ENCODE results near the gene PTHLH. TPM values are rescaled to one million over a fixed set of nuclear protein-coding genes. Genes with fewer than 3 reads are reported as not detected.

PTHLH gene
- not detected for total RNA-seq
- long read RNA-seq = 0 reads

DNA sequence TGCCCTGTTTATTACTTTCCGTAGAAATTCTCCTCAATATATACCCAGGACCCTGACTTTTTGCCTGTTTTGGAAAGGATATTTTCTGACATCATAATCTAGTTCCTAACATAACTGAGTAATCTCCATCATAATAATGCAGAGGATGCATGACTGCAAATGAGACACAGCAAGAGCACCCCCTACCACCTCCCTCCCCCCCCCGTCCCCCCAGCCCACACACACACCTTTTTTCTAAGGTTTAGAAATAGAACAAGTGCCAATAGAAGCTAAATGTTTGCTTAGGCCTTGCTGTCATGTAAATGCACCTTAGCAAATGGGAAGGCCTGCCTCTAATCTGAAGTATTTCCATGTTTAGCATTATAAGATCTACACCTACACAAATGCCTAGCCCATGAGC, at the start of gene PTHLH:
PTHLH (minus strand) TSS at position 13 of the 400 bp plus-strand sequence. CDS start 3,239 bp downstream, outside the sequence.
- intact Hi-C loops (cut with DNase I) = no loop called here
- no peak for ATAC-seq (ENCODE audit: poor library complexity)
- DNase-seq = no peak

DNA sequence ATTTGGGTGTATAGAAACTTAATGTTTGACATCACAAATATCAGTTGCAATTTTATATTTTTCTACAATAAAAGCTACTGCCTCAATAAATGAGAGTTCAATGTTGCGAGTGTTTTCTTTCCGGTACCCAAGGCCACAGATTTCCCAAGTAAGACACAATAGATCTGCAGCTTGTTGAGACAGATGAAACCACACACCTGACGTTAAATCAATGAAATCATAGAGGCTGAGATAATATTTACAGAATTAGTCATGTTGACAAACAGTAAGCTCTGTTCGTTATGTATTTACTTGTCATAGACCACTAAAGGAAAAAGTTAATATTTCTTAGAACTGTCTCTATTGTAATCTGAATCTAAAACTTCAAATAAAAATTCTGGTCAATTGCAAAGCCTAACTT, 49.2 kb upstream of the PTHLH start:
- intact Hi-C loops (cut with DNase I) = no loop called here
- no peak for DNase-seq
- no peak for ATAC-seq (ENCODE audit: poor library complexity)

DNA sequence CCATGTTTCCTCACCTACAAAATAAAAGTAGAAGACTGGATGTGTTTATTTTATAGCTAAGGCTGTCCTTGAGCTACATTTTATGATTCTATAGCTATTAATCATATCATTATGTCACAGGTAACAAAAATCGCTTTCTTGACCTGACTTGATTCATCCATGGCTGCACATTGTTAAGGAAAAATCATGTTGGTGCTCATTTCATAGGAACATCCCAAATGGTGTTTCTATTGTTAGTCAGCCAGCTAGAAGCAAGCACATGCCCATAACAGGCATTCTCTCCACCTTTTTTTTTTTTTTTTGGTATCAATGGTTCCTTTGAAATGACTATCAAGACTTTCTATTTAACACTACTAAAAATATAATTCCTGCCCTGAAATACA, 45.3 kb upstream of the PTHLH start:
- intact Hi-C loops (cut with DNase I) = no loop called here
- DNase-seq = no peak
- no peak for ATAC-seq (ENCODE audit: poor library complexity)

DNA sequence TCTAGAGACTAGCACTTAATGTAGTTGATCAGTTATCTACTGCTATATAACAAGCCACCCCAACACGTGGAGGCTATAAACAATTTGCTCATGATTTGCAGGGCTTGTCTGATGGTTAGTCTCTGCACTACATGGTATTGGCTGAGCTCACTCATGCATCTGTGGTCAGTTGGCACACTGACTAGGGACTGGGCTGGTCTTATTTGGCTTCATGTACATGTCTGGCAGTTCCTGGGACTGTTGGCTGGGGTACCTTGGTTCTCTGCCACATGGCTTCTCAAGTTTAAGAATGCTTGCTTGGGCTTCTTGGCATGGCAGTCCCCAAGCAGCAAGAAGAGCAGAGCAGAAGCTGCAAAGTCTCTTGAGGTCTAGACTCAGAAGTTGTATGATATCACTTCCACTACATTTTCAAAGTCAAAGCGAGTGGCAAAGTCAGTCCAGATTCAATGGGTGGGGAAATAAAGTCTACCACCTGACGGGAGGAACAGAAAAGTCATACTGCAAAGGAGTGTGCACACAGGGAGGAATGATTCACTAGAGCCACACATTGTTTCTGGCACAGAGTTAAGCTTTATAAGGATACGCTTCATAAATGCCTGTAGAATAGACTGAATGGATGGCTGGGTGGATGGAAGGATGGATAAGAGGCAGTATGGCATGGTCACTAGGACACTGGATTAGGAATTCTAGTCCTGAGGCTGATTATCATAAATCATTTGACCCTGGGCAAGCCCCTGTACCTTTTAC, 44.8 kb upstream of the PTHLH start:
- ATAC-seq (ENCODE audit: poor library complexity) (no peak), DNase-seq (no peak)
- intact Hi-C loops (cut with DNase I) = no loop called here

DNA sequence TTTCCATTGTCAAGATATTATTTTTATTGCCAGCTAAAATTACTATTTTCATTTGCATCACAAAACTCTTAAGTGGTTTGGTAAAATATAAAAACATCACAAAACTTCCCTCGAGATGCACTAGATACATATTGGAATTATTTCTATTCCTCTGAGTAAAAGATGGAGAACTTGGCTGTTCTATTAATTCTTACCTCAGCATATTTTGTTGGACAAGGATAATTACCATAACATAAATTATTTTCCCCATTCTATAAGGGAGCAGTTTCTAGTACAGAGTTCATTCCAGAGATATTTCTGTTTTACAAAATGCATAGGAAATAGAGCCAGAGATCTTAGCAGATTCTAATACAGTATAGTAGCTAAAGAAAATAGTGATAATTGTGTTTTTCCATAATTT, 42.6 kb upstream of the PTHLH start:
- intact Hi-C loops (cut with DNase I) = no loop called here
- DNase-seq = no peak
- no peak for ATAC-seq (ENCODE audit: poor library complexity)

DNA sequence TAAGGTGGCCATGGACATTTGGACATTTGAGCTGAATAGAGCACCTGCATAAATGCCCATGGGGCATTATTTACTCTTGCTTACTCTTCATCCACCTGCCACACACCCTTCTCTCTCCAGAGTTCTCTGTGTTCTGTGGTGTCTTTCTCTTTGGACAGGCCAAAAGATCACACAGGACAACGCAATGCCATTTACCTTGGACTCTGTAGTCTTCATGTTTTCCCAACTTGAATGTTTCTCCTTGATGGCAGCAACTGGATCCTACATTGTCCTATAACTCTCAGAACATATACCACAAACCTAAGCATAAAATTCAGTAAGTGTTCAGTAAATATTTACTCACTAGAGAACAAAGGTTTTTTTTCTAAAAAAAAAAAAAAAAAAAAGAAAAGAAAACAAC, 41.7 kb upstream of the PTHLH start:
- DNase-seq (no peak), ATAC-seq (ENCODE audit: poor library complexity) (no peak)
- intact Hi-C loops (cut with DNase I) = no loop called here

DNA sequence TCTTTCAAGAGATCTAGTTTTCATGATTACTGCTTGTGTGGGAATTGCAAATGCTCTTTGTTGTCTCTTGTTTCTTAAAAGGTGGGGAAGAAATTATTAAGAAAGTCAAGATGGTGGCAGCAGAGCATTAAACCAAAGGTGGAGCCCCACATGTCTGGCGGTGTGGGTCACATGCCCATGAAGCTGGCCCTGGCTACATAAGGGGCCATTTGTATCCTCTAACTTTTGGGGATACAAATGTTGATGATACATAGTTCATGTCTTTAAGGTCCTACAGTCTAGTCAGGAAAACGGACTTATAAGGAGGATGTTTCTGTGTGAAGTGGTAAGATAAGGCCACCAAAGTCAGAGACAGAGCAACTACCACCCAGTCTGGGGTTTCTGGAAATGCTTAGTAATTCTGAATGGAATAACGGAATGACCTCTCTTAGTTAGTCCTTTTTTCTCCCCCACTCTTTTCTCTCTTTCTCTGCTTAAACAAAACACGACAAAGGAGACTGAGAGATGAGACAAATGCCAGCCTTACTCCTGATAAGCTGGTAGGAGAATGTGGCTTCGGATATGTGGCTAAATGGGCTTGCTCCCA, 39.9 kb upstream of the PTHLH start:
- no peak for DNase-seq
- ATAC-seq (ENCODE audit: poor library complexity) = no peak
- intact Hi-C loops (cut with DNase I) = no loop called here

DNA sequence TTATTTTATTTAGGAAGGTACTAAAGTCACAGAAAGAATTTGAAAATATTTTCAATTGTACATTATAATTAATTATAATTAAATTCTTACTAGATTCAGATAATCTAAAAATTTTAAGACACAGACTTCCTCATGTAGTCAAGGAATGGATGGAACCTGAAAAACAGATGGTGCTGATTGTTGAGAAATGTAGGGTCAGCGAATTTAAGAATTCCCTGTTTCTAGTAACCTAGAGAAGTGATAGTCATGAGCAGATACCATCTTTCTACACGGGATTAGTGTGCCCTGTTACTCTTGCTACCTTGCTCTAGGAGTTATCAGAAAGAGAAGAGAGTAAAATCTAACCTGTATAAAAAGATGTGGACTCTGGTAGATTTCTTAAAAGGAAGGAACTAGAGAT, 37.5 kb upstream of the PTHLH start:
- intact Hi-C loops (cut with DNase I) = no loop called here
- DNase-seq (no peak), ATAC-seq (ENCODE audit: poor library complexity) (no peak)

DNA sequence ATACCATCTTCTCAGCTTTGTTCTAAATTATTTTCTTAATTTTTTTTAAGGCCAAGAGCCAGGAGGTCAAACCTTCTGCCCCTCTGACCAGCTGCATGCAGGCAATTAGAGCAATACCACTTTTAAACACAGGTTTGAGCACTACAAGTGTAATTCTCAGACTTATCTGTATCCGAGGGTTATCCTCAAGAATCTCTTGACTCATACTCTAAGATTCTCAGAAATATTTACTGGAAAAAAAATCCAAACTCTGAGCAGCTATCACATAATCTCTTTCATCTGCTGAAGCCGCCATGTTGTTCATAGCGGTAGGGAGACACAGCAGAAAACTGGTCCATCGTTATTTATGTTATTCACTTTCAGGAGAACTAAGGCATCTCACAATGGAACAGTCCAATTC, 27.4 kb upstream of the PTHLH start:
- ATAC-seq (ENCODE audit: poor library complexity) = no peak
- no peak for DNase-seq
- intact Hi-C loops (cut with DNase I) = no loop called here

DNA sequence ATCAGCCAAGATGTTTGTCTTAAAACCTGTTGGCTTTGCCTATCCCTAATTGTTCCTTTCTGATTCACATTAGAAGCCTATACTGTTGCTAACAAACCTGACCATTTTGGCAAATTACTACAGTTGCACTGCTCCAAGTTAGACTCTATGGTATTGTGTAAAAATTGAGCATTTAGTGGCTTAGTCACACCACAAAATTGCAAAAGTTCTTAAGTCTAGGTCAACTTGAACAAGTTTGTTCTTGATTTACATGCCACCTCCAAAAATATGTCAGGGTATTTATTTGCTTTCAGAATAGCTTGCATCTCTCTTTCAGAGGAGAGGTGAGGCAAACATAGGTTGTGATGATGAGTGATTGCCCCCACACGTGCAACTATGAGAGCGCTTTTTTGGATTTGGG, 27.0 kb upstream of the PTHLH start:
- intact Hi-C loops (cut with DNase I) = no loop called here
- no peak for ATAC-seq (ENCODE audit: poor library complexity)

DNA sequence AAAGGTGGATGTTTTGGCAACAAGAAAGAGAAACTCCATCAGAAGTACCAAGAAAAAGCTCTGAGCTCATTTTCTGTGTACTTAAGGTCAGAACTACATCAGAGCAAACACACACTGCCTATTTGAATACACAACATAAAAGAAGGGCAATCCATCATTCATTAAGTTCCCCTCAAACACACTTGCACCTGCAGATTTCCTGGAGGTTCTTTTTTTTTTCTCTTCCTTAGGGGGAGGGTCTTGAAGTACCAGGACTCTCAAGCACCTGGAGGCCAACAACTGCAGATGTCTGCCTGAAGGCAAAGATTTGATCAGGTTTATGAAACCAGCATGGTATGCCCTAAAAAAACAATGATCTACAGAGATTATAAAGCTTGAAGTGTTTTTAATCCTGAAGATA, 26.1 kb upstream of the PTHLH start:
- DNase-seq (no peak), ATAC-seq (ENCODE audit: poor library complexity) (no peak)
- intact Hi-C loops (cut with DNase I) = no loop called here

More for the DNA sequence above, 27.0 kb upstream of the PTHLH start:
- DNase-seq = no peak

DNA sequence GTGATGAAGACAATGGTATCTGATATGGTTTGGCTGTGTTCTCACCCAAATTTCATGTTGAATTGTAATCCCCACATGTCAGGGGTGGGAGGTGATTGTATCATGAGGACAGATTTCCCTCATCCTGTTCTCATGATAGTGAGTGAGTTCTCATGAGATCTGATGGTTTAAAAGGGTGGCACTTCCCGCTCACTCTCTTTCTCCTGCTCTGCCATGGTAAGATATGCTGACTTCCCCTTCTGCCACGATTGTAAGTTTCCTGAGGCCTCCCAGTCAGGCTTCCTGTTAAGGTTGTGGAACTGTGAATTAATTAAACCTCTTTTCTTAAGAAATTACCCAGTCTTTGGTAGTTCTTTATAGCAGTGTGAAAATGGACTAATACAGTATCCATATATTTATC, 25.6 kb upstream of the PTHLH start:
- DNase-seq = no peak
- intact Hi-C loops (cut with DNase I) = no loop called here
- no peak for ATAC-seq (ENCODE audit: poor library complexity)

DNA sequence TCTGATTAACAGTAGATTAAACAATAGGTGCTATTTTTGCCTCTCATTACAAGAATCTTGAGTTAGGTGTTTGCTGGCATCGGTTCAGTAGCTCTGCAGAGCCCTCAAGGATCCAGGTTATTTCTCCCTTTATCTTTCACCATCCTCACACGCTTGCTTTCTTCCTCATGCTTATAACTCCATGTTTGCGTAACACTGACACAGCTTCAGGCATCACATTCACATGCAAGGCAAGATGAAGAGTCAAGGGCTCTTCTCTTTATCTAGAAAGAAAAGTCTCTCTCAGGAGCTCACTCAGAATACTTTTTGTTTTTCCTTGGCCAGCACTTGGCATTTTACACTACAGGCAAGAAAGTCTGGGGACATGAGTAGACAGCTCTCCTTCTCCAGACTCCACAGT, 24.2 kb upstream of the PTHLH start:
- ATAC-seq (ENCODE audit: poor library complexity) (no peak), DNase-seq (no peak)
- intact Hi-C loops (cut with DNase I) = no loop called here

DNA sequence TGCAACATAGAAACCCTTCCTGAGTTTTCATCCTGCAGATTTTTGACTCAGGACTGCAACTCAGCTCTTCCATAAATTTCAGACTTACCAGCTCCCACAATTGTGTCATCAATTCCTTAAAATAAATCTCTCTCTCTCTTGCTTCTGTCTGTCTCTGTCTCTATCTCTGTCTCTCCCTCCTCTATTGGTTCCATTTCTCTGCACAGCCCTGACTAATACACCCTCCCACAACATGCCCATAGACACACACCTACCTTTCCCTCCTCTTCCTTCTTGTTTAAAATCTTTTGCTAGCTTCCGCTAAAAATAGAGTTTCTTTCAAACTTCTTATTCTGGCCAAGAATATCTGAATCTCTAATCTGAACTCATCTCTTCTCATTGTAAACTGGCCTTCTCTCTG, 22.9 kb upstream of the PTHLH start:
- intact Hi-C loops (cut with DNase I) = no loop called here
- no peak for DNase-seq
- ATAC-seq (ENCODE audit: poor library complexity) = no peak

DNA sequence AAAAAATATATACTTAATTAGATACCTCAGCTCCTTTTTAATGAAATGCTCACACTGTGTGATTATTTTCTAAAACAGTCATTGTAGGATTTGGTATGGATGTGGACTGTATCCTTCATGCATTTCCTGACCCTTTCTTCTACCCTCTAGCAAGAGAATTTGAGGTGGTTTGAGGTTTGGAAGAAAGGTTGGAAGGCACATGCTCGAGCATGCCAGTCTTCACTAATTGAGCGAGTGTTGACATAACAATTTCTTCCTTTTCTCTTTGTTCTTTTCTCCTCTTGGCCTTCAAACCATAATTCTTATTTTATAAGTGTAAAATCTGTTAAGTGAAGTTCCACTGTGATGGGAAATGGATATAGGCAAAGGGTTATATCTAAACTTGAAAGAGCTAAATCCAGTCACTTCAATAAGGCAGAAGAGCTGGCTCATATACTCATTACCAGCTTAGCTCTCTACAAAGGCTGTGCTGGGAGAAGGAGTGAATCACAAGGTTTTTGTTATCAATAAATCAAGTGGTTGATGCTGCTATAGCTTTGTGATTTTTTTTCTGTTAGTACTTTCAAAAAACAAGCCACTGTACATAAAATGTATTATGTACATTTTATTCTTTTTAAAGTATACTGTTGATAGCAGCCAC, 16.2 kb upstream of the PTHLH start:
- DNase-seq (no peak), ATAC-seq (ENCODE audit: poor library complexity) (no peak)
- intact Hi-C loops (cut with DNase I) = no loop called here

DNA sequence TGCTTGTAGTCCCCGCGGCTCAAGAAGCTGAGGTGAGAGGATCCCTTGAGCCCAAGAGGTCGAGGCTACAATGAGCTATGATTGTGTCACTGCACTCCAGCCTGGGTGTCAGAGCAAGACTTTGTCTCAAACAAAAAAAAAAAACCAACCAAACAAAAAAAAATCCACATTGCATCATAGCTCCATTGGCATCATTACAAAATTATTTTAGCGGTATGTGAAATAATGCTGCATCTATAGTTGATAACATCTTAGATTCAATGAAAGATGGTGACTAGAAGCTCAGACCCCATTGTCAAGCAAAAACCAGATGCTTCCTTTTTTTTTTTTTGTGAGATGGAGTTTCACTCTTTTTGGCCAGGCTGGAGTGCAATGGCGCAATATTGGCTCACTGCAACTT, 14.8 kb upstream of the PTHLH start:
- intact Hi-C loops (cut with DNase I) = no loop called here
- DNase-seq (no peak), ATAC-seq (ENCODE audit: poor library complexity) (no peak)

DNA sequence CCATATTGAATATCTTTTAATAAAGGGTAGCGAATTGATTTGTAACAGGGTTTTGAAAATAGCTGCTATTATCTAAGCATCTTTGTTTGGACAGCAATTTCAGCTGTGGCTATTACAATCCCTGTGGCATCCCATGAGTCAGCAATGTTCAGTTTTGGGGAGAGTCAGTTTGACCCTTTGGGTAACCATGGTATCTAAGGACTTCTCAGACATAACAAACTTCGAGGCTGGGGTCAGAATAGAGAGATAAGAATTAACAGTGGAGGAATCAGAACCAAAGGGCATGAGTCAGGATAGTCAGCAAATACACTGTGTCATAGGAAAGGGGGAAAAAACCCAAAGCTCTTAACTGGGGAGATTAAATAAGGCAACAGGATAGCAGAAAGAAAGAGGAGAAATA, 11.7 kb upstream of the PTHLH start:
- intact Hi-C loops (cut with DNase I) = no loop called here
- ATAC-seq (ENCODE audit: poor library complexity) = no peak
- DNase-seq = no peak

DNA sequence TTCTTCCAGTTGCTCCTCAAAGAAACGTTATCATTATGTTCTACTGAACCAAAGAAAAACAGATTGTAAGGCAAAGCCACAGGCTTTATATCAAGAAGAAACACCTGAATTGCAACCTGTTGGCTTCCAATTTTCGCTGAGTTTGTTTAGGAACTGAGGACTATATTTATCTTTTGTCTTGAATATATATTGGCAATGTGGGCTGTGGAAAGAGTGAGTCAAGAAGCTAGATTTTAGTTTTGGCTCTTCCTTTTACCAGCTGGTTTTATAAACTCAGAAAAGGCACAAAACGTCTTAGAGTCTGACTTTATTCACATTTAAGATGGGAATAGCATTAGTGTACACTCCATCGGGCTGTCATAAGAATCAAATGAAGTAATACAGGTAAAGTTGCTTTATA, 10.4 kb upstream of the PTHLH start:
- DNase-seq (no peak), ATAC-seq (ENCODE audit: poor library complexity) (no peak)
- intact Hi-C loops (cut with DNase I) = no loop called here

DNA sequence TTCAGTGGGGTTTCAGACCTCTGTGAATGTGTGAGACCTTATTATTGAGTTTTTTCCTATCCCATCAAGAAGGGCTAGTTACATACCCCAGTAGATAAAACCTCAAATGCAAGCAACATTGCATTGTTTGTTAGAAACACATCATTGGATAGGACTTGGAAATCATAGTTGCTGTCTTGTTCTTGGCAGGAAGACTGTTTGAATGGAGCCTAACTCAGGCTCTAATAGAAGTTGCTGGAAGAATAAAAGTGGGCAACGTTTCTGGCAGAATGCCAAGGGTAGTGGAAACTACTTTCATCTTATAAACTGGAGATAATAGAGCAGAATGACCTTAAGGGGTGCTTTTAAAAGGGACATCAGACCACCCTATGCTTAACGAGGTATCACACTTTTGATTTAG, 9.9 kb upstream of the PTHLH start:
- intact Hi-C loops (cut with DNase I) = no loop called here
- DNase-seq = no peak
- no peak for ATAC-seq (ENCODE audit: poor library complexity)

DNA sequence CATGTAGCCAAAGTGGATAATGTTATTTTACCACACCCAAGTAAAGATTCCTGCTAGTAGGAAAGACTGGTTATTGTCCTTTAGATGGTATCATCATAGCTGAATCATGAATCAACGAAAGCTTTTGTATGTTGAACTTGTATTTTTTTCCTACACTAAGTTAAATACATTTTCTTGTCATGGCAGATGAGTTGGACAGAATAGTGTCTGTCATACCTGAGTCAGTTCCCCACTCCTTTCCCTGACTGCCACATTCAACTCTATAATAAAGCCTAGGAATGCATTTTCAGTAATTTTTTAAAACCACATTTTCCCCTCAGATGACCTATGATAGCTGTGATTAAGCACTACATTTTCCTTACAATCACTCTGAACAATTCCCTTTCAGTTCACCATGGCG, 9.3 kb upstream of the PTHLH start:
- intact Hi-C loops (cut with DNase I) = no loop called here
- no peak for DNase-seq

More for the DNA sequence above, 9.3 kb upstream of the PTHLH start:
- ATAC-seq (ENCODE audit: poor library complexity) = no peak
